ENCODE measurements around the gene NRF1.
"Not testable (repeated sequence)": the region's sequence is repeated elsewhere in the genome, so short reads cannot be mapped to it uniquely, and the experiment has no call there.

NRF1 gene

GRCh38 chr7:129661645-129662182 is 50.2 kb downstream of the NRF1 start:
- Histone ChIP-seq H4K20me1 (peaks cover 8% of the 10 kb centered on the region), H3K4me3 (peak overlapping the region; percentile 48; the same call in 1 of the 2 replicates), H3K9me3 (peaks cover 53% of the 10 kb centered on the region), H3K4me1 (no peaks in the 10 kb centered on the region), H3K27ac (no peak overlapping the region), H3K9ac (no peak overlapping the region), H3K27me3 (no peaks in the 10 kb centered on the region), H3K4me2 (no peak overlapping the region), H3K36me3 (peaks cover 79% of the 10 kb centered on the region)
- no peak for TF ChIP-seq Cebpa-rat (IDR thresholded peaks at IDR 0.05)

DNA sequence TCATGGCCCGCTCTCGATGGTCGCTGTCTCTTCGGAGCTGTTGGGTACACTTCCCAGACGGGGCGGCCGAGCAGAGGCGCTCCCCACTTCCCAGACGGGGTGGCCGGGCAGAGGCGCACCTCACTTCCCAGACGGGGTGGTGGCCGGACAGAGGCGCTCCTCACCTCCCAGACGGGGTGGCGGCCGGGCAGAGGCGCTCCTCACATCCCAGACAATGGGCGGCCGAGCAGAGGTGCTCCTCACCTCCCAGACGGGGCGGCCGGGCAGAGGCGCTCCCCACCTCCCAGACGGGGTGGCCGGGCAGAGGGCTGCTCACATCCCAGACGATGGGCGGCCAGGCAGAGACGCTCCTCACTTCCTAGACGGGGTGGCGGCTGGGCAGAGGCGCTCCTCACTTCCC is 51.7 kb downstream of the NRF1 start:
- H3K27me3 ChIP-seq, H3K9ac ChIP-seq, H4K20me1 ChIP-seq, H3K4me3 ChIP-seq, H3K27ac ChIP-seq, H3K4me1 ChIP-seq, H3K4me2 ChIP-seq: not testable (repeated sequence)
- Histone ChIP-seq H3K36me3 (peaks cover 69% of the 10 kb centered on the region), H3K9me3 (peaks cover 51% of the 10 kb centered on the region)

DNA sequence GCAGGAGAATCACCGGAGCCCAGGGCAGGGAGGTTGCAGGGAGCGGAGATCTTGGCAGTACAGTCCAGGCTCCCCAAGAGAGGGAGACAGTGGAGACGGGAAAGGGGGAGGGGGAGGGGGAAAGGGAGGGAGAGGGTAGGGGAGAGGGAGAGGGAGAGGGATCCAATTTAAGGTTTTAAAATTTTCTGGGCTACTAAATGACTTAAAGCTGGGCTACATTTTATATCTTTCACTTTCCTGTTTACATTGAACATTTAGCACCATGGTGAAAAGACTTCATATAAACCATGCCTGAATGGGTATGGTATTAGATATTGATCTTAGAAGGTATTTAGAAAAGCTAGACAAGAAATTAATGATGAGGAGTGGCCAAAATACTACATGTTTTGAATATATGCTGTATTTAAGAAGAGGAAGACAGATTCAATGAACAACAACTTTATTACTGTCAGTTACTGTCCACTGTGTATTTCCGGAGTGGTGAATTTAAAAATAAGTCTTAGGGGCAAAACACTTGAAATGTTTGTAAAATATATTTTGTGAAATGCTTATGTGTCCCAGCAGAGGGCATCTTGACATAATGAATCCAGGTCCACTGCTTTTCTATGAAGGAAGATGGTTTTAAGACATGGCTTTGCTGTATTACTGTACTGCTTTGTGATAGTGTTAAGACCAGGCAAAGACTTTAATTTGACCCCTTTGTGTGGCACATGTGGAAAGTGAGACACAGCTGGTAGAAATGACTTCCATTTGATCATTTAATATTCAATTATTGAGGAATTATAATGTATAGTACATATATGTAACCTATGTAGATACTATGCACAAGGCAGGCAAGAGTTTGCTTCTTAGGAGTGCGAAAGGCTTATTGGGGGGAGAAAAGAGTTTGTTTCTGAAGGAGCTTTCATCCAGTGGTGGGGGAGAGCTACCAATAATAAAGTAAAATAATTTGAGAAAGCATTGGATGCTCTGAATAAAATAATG is 52.8 kb downstream of the NRF1 start:
- no peak overlapping the region for H3K4me2 ChIP-seq
- no peaks in the 10 kb centered on the region for H3K27me3 ChIP-seq
- no peak for TF ChIP-seq Cebpa-rat (IDR thresholded peaks at IDR 0.05)
- no peaks in the 10 kb centered on the region for H3K4me1 ChIP-seq
- peaks cover 64% of the 10 kb centered on the region for H3K36me3 ChIP-seq
- no peak overlapping the region for H3K4me3 ChIP-seq
- H4K20me1 ChIP-seq, result peaks cover 8% of the 10 kb centered on the region
- peaks cover 40% of the 10 kb centered on the region for H3K9me3 ChIP-seq
- no peak overlapping the region for H3K27ac ChIP-seq
- H3K9ac ChIP-seq, result no peak overlapping the region

DNA sequence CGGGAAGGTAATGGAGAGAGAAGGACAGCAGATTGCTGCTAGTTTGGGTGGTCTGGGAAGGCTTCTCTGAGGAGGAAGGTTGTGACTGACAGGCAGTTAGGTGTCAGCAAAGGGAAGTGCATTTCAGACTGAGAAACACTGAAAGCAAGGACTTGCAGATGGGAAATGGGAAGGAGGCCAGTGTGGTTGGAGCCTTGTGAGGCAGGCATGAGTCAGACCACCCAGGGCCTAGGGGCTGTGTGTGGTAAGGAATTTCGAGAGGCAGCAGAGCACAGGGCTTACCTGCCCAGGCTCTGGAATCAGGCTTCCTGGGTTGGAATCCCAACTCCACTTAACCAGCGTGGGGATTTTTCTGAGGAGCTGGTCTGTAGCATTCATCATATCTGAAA is 53.5 kb downstream of the NRF1 start:
- Histone ChIP-seq H3K36me3 (peaks cover 57% of the 10 kb centered on the region), H3K9me3 (peaks cover 34% of the 10 kb centered on the region), H3K27ac (no peak overlapping the region), H3K4me3 (no peak overlapping the region), H3K4me1 (no peaks in the 10 kb centered on the region), H3K27me3 (no peaks in the 10 kb centered on the region), H4K20me1 (peaks cover 8% of the 10 kb centered on the region), H3K4me2 (no peak overlapping the region), H3K9ac (no peak overlapping the region)
- no peak for TF ChIP-seq Cebpa-rat (IDR thresholded peaks at IDR 0.05)

DNA sequence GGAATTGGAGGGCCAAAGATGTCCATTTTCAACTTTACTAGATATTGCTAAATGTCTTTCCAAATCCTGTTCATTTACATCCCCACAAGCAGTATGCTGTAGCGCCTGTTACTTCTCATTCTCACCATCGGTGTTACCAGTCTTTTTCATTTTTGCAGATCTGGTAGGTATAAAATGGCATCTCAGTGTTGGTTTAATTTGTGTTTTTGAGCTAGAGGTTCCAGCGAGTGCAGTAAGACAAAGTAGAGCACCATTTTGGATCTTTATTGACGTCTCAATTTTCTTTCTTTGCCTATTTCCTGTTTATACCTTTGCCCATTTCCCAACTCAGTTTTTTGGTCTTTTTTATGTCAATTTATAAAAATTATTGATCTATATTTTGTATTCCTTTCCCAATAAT is 55.6 kb downstream of the NRF1 start:
- no peaks in the 10 kb centered on the region for H3K4me1 ChIP-seq
- H3K27ac ChIP-seq, result no peak overlapping the region
- no peak for TF ChIP-seq Cebpa-rat (IDR thresholded peaks at IDR 0.05)
- peaks cover 22% of the 10 kb centered on the region for H3K9me3 ChIP-seq
- no peak overlapping the region for H3K9ac ChIP-seq
- H3K36me3 ChIP-seq, result peaks cover 52% of the 10 kb centered on the region
- no peaks in the 10 kb centered on the region for H3K27me3 ChIP-seq
- no peak overlapping the region for H3K4me3 ChIP-seq
- peaks cover 8% of the 10 kb centered on the region for H4K20me1 ChIP-seq
- H3K4me2 ChIP-seq, result no peak overlapping the region

- H3K4me3 ChIP-seq, result no peak overlapping the region
- H3K4me2 ChIP-seq, result no peak overlapping the region
- H3K27me3 ChIP-seq, result no peaks in the 10 kb centered on the region
- H3K36me3 ChIP-seq, result peaks cover 52% of the 10 kb centered on the region
- no peak for TF ChIP-seq Cebpa-rat (IDR thresholded peaks at IDR 0.05)
- H3K4me1 ChIP-seq, result no peaks in the 10 kb centered on the region
- no peak overlapping the region for H3K27ac ChIP-seq
- peaks cover 8% of the 10 kb centered on the region for H4K20me1 ChIP-seq
- H3K9me3 ChIP-seq, result peaks cover 22% of the 10 kb centered on the region
- H3K9ac ChIP-seq, result no peak overlapping the region
Observed at GRCh38 chr7:129667551-129667950, 56.0 kb downstream of the NRF1 start.

GRCh38 chr7:129669901-129670300 is 58.4 kb downstream of the NRF1 start:
- no peak overlapping the region for H3K4me2 ChIP-seq
- peaks cover 66% of the 10 kb centered on the region for H3K36me3 ChIP-seq
- H3K9me3 ChIP-seq, result peaks cover 37% of the 10 kb centered on the region
- H3K4me1 ChIP-seq, result no peaks in the 10 kb centered on the region
- H3K27me3 ChIP-seq, result no peaks in the 10 kb centered on the region
- H3K9ac ChIP-seq, result no peak overlapping the region
- no peak for TF ChIP-seq Cebpa-rat (IDR thresholded peaks at IDR 0.05)
- peaks cover 4% of the 10 kb centered on the region for H4K20me1 ChIP-seq
- H3K4me3 ChIP-seq, result no peak overlapping the region
- no peak overlapping the region for H3K27ac ChIP-seq

GRCh38 chr7:129670656-129671055 is 59.1 kb downstream of the NRF1 start:
- no peaks in the 10 kb centered on the region; the same call in 1 of the 2 replicates for H4K20me1 ChIP-seq
- no peak overlapping the region for H3K4me3 ChIP-seq
- no peaks in the 10 kb centered on the region for H3K4me1 ChIP-seq
- no peaks in the 10 kb centered on the region for H3K27me3 ChIP-seq
- no peak overlapping the region for H3K4me2 ChIP-seq
- TF ChIP-seq Cebpa-rat (IDR thresholded peaks at IDR 0.05), result no peak
- no peak overlapping the region for H3K27ac ChIP-seq
- peaks cover 67% of the 10 kb centered on the region for H3K36me3 ChIP-seq
- H3K9me3 ChIP-seq, result peaks cover 45% of the 10 kb centered on the region
- H3K9ac ChIP-seq, result no peak overlapping the region

DNA sequence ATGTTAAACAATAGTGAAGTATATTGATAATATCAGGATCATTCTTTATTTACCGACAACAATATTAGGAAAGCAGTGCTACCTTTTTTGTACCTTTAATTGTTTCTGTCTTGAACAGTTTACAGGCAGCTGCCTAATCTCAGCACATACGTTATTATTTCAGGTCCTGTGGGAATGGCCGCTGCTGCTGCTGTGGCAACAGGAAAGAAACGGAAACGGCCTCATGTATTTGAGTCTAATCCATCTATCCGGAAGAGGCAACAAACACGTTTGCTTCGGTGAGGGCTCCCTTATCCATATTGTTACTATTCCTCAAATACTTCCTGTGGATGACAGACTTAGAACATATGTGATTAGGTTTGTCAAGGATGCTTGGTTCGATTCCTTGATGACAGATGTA is 59.7 kb downstream of the NRF1 start:
- H3K36me3 ChIP-seq, result peaks cover 72% of the 10 kb centered on the region
- H3K27me3 ChIP-seq, result no peaks in the 10 kb centered on the region
- H3K9ac ChIP-seq, result no peak overlapping the region
- H3K4me2 ChIP-seq, result no peak overlapping the region
- no peak overlapping the region for H3K4me3 ChIP-seq
- TF ChIP-seq Cebpa-rat (IDR thresholded peaks at IDR 0.05), result no peak
- H3K9me3 ChIP-seq, result peaks cover 51% of the 10 kb centered on the region
- H4K20me1 ChIP-seq, result no peaks in the 10 kb centered on the region
- no peak overlapping the region for H3K27ac ChIP-seq
- no peaks in the 10 kb centered on the region for H3K4me1 ChIP-seq

DNA sequence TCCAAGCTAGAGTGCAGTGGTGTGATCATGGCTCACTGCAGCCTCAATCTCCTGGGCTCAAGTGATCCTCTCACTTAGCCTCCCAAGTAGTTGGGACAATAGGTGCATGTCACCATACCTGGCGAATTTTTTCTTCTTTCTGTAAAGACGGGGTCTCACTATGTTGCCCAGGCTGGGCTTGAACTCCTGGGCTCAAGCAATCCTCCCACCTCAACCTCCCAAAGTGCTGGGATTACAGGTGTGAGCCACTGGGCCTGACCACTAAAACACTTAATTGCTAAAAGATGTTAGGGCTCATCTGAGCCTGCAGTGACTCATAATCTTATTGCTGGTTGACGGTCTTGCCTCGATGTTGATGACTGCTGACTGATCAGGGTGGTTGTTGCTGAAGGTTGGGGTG is 63.0 kb downstream of the NRF1 start:
- H4K20me1 ChIP-seq, H3K9ac ChIP-seq, H3K4me1 ChIP-seq, H3K27ac ChIP-seq, H3K4me2 ChIP-seq, H3K4me3 ChIP-seq, H3K27me3 ChIP-seq: not testable (repeated sequence)
- H3K36me3 ChIP-seq, result peaks cover 84% of the 10 kb centered on the region
- peaks cover 54% of the 10 kb centered on the region for H3K9me3 ChIP-seq

Data from BLaER1 (cell line).